Upper lobe of left lung (tissue), 6 donors: ENCODE data around the gene EFCAB10. TPM values are rescaled to one million over a fixed set of nuclear protein-coding genes. Genes with fewer than 3 reads are reported as not detected.

Source experiments
- ATAC-seq, 2 donors: fragments of 200-7000 bp; cut with Tn5 transposase; one replicate each; pipeline ENCODE4 v1.9.1; 2022; ENCODE audit warnings: mild to moderate bottlenecking in 2 of 2, moderate library complexity in 2 of 2; ENCODE audit not compliant: low FRiP score in 2 of 2
- DNase-seq, 2 donors: peaks; one replicate each; pipeline ENCODE4 v3.0.0-alpha.2; 2019 to 2020
- H3K27ac ChIP-seq, 4 donors: fragments of 200-600 bp; sonication (generic); one replicate each; pipeline ENCODE4 v1.5.1; 2016 to 2019
- H3K27me3 ChIP-seq, 4 donors: fragments of 200-600 bp; sonication (generic); one replicate each; pipeline ENCODE4 v1.5.1; 2017 to 2019
- H3K36me3 ChIP-seq, 4 donors: fragments of 200-600 bp; sonication (generic); one replicate each; pipeline ENCODE4 v1.5.1; 2016 to 2019
- H3K4me1 ChIP-seq, 4 donors: fragments of 200-600 bp; sonication (generic); one replicate each; pipeline ENCODE4 v1.5.1; 2018 to 2019
- H3K4me3 ChIP-seq, 4 donors: fragments of 200-600 bp; sonication (generic); one replicate each; pipeline ENCODE4 v1.5.1; 2017 to 2019; ENCODE audit warnings: mild to moderate bottlenecking in 2 of 4, moderate library complexity in 1 of 4
- H3K9me3 ChIP-seq, 4 donors: fragments of 200-600 bp; sonication (generic); one replicate each; pipeline ENCODE4 v1.5.1; 2018 to 2019
- EP300 ChIP-seq, 4 donors: sonication (generic); formaldehyde crosslinking; IDR thresholded peaks; one replicate each; pipeline ENCODE4 v1.5.1; 2017; ENCODE audit warnings: antibody characterized with exemption in 4 of 4, control low read depth in 2 of 4
- POLR2A ChIP-seq, 4 donors: fragments of 450-650 bp; IDR thresholded peaks; one replicate each; pipeline ENCODE4 v1.5.1; 2016 to 2017; ENCODE audit warnings: antibody characterized with exemption in 4 of 4, mild to moderate bottlenecking in 2 of 4
- POLR2AphosphoS5 ChIP-seq, 2 donors: sonication (generic); formaldehyde crosslinking; IDR thresholded peaks; one replicate each; pipeline ENCODE4 v1.5.1; 2017; ENCODE audit warnings: antibody characterized with exemption in 2 of 2
- WGBS, 2 donors: methylation state at CpG; one replicate each; pipeline ENCODE4 v1.1.5; 2017 to 2018; 5-methylcytosine and 5-hydroxymethylcytosine counted together
- total RNA-seq, 6 donors: library from RNA; depleted of rRNA in 4 of 6; stranded (reverse); fragments of >200 nt in 4 of 6; gene quantifications; one replicate each; pipeline versions ENCODE4 v1.1.0 to v1.2.1, GENCODE V29; 2016 to 2021
- TF ChIP-seq, protein P1 (sequence below), 6 experiments: fragments of 450-650 bp in 4 of 6; fragments of 200-600 bp in 2 of 6; sonication (generic) in 2 of 6; IDR thresholded peaks; one replicate each; pipeline ENCODE4 v1.5.1; 2016 to 2019; ENCODE audit warnings: antibody characterized with exemption in 6 of 6
- donor health status: DM: no; HTN: no; CAD: no; lungs with moderate emphysema.
- donor health status: DM: no; HTN: yes; CAD: no; lungs with severe emphysema.

EFCAB10 gene
- total RNA-seq, 6 donors from 2014 or later: 0.86 to 26.2 (median 5.1) TPM; not detected in 1

DNA sequence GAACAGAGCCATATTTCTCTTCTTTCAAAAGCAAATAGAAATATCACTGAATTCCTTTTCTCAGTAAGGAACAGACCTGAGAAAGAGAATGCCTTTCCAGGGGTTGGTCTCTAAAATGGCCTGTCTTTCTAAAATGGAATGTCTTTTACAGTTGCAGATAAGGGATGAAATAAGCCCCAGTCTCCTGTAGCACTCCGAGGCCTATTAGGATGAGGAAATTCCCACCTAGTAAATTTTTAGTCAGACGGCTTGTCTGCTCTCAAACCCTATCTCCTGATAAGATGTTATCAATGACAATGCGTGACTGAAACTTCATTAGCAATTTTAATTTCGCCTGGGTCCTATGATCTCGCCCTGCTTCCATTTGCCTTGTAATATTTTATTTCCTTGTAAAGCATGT is 2.9 kb upstream of the EFCAB10 start:
- no peak for ATAC-seq

DNA sequence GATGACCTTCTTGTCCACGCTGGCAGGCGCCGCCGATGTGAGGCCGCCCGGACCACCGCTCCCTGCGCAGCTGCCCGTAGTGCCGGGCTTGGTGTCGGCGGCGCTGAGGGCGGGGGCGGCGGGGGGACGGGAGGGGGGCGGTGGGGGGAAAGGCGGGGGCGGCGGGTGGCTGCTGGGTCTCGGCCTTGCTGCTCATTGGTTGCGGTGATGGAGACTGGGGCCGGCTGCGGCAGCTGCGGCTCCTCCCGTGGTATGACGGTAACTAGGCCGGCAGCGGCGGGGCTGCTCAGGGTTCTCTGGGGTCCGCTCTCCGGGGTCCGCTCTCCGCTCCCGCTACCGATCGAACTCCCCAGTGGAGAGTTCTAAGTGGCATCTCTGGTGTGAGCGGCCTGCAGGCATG is 1.8 kb upstream of the EFCAB10 start:
- Histone ChIP-seq H3K4me1 (peaks cover 7 to 9% (median 8%) of the 10 kb centered on the region in 4 donors), H3K27me3 (no peaks in the 10 kb centered on the region), H3K27ac (no peak overlapping the region), H3K36me3 (no peaks in the 10 kb centered on the region), H3K4me3 (no peak overlapping the region), H3K9me3 (peaks cover 0 to 4% (median 0%) of the 10 kb centered on the region in 4 donors)
- TF ChIP-seq POLR2AphosphoS5 (IDR thresholded peaks at IDR 0.05) (no peak), EP300 (IDR thresholded peaks at IDR 0.05) (no peak), POLR2A (IDR thresholded peaks at IDR 0.05) (no peak)
- TF ChIP-seq, protein P1, sequence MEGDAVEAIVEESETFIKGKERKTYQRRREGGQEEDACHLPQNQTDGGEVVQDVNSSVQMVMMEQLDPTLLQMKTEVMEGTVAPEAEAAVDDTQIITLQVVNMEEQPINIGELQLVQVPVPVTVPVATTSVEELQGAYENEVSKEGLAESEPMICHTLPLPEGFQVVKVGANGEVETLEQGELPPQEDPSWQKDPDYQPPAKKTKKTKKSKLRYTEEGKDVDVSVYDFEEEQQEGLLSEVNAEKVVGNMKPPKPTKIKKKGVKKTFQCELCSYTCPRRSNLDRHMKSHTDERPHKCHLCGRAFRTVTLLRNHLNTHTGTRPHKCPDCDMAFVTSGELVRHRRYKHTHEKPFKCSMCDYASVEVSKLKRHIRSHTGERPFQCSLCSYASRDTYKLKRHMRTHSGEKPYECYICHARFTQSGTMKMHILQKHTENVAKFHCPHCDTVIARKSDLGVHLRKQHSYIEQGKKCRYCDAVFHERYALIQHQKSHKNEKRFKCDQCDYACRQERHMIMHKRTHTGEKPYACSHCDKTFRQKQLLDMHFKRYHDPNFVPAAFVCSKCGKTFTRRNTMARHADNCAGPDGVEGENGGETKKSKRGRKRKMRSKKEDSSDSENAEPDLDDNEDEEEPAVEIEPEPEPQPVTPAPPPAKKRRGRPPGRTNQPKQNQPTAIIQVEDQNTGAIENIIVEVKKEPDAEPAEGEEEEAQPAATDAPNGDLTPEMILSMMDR (IDR thresholded peaks at IDR 0.05): no peak
- DNase-seq: peak in 1 of 2 donors; percentile 59
- WGBS, 2 donors: 82 to 98% methylated on average over 6 to 29 of the region's 39 CpGs
- ATAC-seq: no peak

More for the DNA sequence above, 2.9 kb upstream of the EFCAB10 start:
- TF ChIP-seq POLR2AphosphoS5 (IDR thresholded peaks at IDR 0.05) (no peak), POLR2A (IDR thresholded peaks at IDR 0.05) (no peak)
- WGBS, 2 donors: 78 to 88% methylated on average over 5 of the region's 5 CpGs
- Histone ChIP-seq H3K27me3 (no peaks in the 10 kb centered on the region), H3K9me3 (peaks cover 0 to 4% (median 0%) of the 10 kb centered on the region in 4 donors), H3K4me3 (no peak overlapping the region), H3K27ac (no peak overlapping the region), H3K36me3 (no peaks in the 10 kb centered on the region), H3K4me1 (peaks cover 7 to 10% (median 8%) of the 10 kb centered on the region in 4 donors)
- no peak for DNase-seq

DNA sequence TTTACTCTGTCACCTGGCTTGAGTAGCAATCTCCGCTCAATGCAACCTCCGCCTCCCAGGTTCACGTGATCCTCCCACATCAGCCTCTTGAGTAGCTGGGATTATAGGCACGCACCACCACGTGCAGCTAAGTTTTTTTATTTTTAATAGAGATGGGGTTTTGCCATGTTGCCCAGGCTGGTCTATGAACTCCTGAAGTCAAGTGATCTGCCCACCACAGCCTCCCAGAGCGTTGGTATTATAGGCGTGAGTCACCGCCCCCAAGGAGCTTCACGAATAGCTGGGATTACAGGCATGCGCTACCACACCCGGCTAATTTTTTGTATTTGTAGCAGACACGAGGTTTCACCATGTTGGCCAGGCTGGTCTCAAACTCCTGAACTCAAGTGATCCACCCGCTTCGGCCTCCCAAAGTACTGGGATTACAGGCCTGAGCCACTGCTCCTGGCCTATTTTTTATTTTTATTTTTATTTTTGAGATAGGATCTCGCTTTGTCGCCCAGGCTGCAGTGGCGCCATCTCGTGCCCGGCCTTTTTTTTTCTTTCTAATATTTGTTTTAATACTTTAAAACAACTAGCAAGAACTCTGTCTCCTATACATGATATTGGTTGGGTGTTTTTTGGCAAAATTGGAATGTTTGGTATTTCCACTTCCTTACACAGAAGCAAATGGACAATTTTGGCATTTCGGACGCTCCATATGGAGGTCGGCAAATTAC is 1.1 kb downstream of the EFCAB10 start:
- Histone ChIP-seq H3K27ac (no peak overlapping the region), H3K4me3 (no peak overlapping the region), H3K9me3 (peaks cover 0 to 4% (median 0%) of the 10 kb centered on the region in 4 donors), H3K4me1 (peaks cover 7 to 9% (median 8%) of the 10 kb centered on the region in 4 donors), H3K27me3 (no peaks in the 10 kb centered on the region), H3K36me3 (no peaks in the 10 kb centered on the region)
- ATAC-seq: no peak
- DNase-seq: no peak
- no peak for TF ChIP-seq POLR2AphosphoS5 (IDR thresholded peaks at IDR 0.05)
- TF ChIP-seq POLR2A (IDR thresholded peaks at IDR 0.05): no peak
- TF ChIP-seq, protein P1 (IDR thresholded peaks at IDR 0.05): no peak
- 88 to 92% methylated on average over 21 to 22 of the region's 22 CpGs for WGBS, 2 donors

- Histone ChIP-seq H3K9me3 (no peaks in the 10 kb centered on the region), H3K4me1 (peaks cover 7 to 9% (median 8%) of the 10 kb centered on the region in 4 donors), H3K4me3 (no peak overlapping the region), H3K36me3 (no peaks in the 10 kb centered on the region), H3K27me3 (no peaks in the 10 kb centered on the region), H3K27ac (no peak overlapping the region)
- ATAC-seq (no peak), DNase-seq (no peak)
- no peak for TF ChIP-seq POLR2A (IDR thresholded peaks at IDR 0.05)
- no peak for TF ChIP-seq EP300 (IDR thresholded peaks at IDR 0.05)
- TF ChIP-seq, protein P1 (IDR thresholded peaks at IDR 0.05): no peak
- TF ChIP-seq POLR2AphosphoS5 (IDR thresholded peaks at IDR 0.05): no peak
Measured at GRCh38 chr7:105578496-105578895, 2.8 kb downstream of the EFCAB10 start.

- Histone ChIP-seq H3K9me3 (no peaks in the 10 kb centered on the region), H3K27ac (no peak overlapping the region), H3K4me1 (peaks cover 7 to 9% (median 8%) of the 10 kb centered on the region in 4 donors), H3K27me3 (no peaks in the 10 kb centered on the region), H3K36me3 (no peaks in the 10 kb centered on the region), H3K4me3 (no peak overlapping the region)
- ATAC-seq: no peak
- no peak for TF ChIP-seq EP300 (IDR thresholded peaks at IDR 0.05)
- no peak for TF ChIP-seq POLR2A (IDR thresholded peaks at IDR 0.05)
- TF ChIP-seq, protein P1 (IDR thresholded peaks at IDR 0.05): no peak
- TF ChIP-seq POLR2AphosphoS5 (IDR thresholded peaks at IDR 0.05): no peak
- WGBS, 2 donors: 69 to 83% methylated on average over 1 of the region's 1 CpG
- DNase-seq: no peak
Measured at GRCh38 chr7:105577251-105577650, 4.0 kb downstream of the EFCAB10 start.
